Muscle layer of duodenum (tissue), 2 donors: ENCODE results near the gene SCN8A.
"Not testable (repeated sequence)": the region's sequence is repeated elsewhere in the genome, so short reads cannot be mapped to it uniquely, and the experiment has no call there.

ENCODE experiments used
- H3K27ac ChIP-seq: one replicate; pipeline ENCODE4 v1.7.0; 2013; ENCODE audit warnings: mild to moderate bottlenecking, low read length
- H3K27me3 ChIP-seq: one replicate; pipeline ENCODE4 v1.7.0; 2013; ENCODE audit warnings: low read depth, mild to moderate bottlenecking, control low read depth, low read length
- H3K36me3 ChIP-seq, 2 donors: one replicate each; pipeline ENCODE4 v1.7.0; 2013; ENCODE audit warnings: low read length in 2 of 2, control low read depth in 1 of 2, mild to moderate bottlenecking in 1 of 2; ENCODE audit not compliant: insufficient read depth in 2 of 2, control insufficient read depth in 1 of 2
- H3K4me1 ChIP-seq, 2 donors: one replicate each; pipeline ENCODE4 v1.7.0; 2013; ENCODE audit warnings: low read length in 2 of 2, mild to moderate bottlenecking in 2 of 2, control low read depth in 1 of 2, moderate library complexity in 1 of 2; ENCODE audit not compliant: insufficient read depth in 2 of 2, control insufficient read depth in 1 of 2
- H3K4me3 ChIP-seq, 2 donors: one replicate each; pipeline ENCODE4 v1.7.0; 2013; ENCODE audit warnings: low read length in 2 of 2, low read depth in 1 of 2, mild to moderate bottlenecking in 1 of 2
- H3K9me3 ChIP-seq, 2 donors: one replicate each; pipeline ENCODE4 v1.7.0; 2013; ENCODE audit warnings: low read length in 2 of 2, control low read depth in 1 of 2, mild to moderate bottlenecking in 1 of 2; ENCODE audit not compliant: control insufficient read depth in 1 of 2
- donor health status: healthy.

The SCN8A gene

GRCh38 chr12:51591016-51591901, at the start of gene SCN8A:
SCN8A (plus strand) TSS chr12:51591233; CDS start chr12:51662818, 71,585 bp downstream.
- Histone ChIP-seq H3K27ac (no peak within 1 kb of the TSS), H3K4me3 (peak within 1 kb of the TSS; percentile 37 to 81)

GRCh38 chr12:51546097-51546496, 44.9 kb upstream of the SCN8A start:
- Histone ChIP-seq H3K9me3 (no peaks in the 10 kb centered on the region), H3K27me3 (no peaks in the 10 kb centered on the region), H3K4me3 (no peak overlapping the region), H3K27ac (no peak overlapping the region), H3K4me1 (no peaks in the 10 kb centered on the region), H3K36me3 (no peaks in the 10 kb centered on the region)

More at GRCh38 chr12:51591016-51591901, at the start of gene SCN8A:
- H3K4me1 ChIP-seq: peaks cover 0 to 15% of the 10 kb centered on the region in 2 donors
- no peaks in the 10 kb centered on the region for H3K36me3 ChIP-seq
- H3K27me3 ChIP-seq: peaks cover 11% of the 10 kb centered on the region
- no peaks in the 10 kb centered on the region for H3K9me3 ChIP-seq

- no peak overlapping the region for H3K4me3 ChIP-seq
- H3K4me1 ChIP-seq: no peaks in the 10 kb centered on the region
- no peaks in the 10 kb centered on the region for H3K36me3 ChIP-seq
- no peak overlapping the region for H3K27ac ChIP-seq
- H3K27me3 ChIP-seq: no peaks in the 10 kb centered on the region
- H3K9me3 ChIP-seq: no peaks in the 10 kb centered on the region
Observed at GRCh38 chr12:51547606-51548005, 43.4 kb upstream of the SCN8A start.

GRCh38 chr12:51548241-51548640, 42.8 kb upstream of the SCN8A start:
- Histone ChIP-seq H3K9me3 (peaks cover 0 to under 1% of the 10 kb centered on the region in 2 donors), H3K4me3 (no peak overlapping the region), H3K36me3 (no peaks in the 10 kb centered on the region), H3K27me3 (no peaks in the 10 kb centered on the region), H3K4me1 (no peaks in the 10 kb centered on the region), H3K27ac (no peak overlapping the region)

- H3K4me3 ChIP-seq: no peak overlapping the region
- no peak overlapping the region for H3K27ac ChIP-seq
- H3K9me3 ChIP-seq: peaks cover 0 to 9% of the 10 kb centered on the region in 2 donors
- no peaks in the 10 kb centered on the region for H3K36me3 ChIP-seq
- no peaks in the 10 kb centered on the region for H3K27me3 ChIP-seq
- H3K4me1 ChIP-seq: no peaks in the 10 kb centered on the region
Observed at GRCh38 chr12:51549637-51550036, 41.4 kb upstream of the SCN8A start.

GRCh38 chr12:51568271-51569032, 22.6 kb upstream of the SCN8A start:
- not testable (repeated sequence) for H3K27ac ChIP-seq, H3K27me3 ChIP-seq, H3K9me3 ChIP-seq, H3K4me3 ChIP-seq, H3K4me1 ChIP-seq, H3K36me3 ChIP-seq

- no peaks in the 10 kb centered on the region for H3K36me3 ChIP-seq
- H3K4me3 ChIP-seq: no peak overlapping the region
- H3K4me1 ChIP-seq: no peaks in the 10 kb centered on the region
- no peaks in the 10 kb centered on the region for H3K27me3 ChIP-seq
- H3K27ac ChIP-seq: no peak overlapping the region
- peaks cover 7% of the 10 kb centered on the region in 2 donors for H3K9me3 ChIP-seq
Observed at GRCh38 chr12:51579321-51579850, 11.6 kb upstream of the SCN8A start.

GRCh38 chr12:51589060-51589459, 2.0 kb upstream of the SCN8A start:
- Histone ChIP-seq H3K4me1 (peaks cover 0 to 15% of the 10 kb centered on the region in 2 donors), H3K27ac (no peak overlapping the region), H3K36me3 (no peaks in the 10 kb centered on the region), H3K9me3 (no peaks in the 10 kb centered on the region), H3K27me3 (peaks cover 11% of the 10 kb centered on the region), H3K4me3 (no peak overlapping the region)

- Histone ChIP-seq H3K9me3 (no peaks in the 10 kb centered on the region), H3K36me3 (no peaks in the 10 kb centered on the region), H3K4me1 (peaks cover 0 to 15% of the 10 kb centered on the region in 2 donors), H3K4me3 (no peak overlapping the region), H3K27ac (no peak overlapping the region), H3K27me3 (peaks cover 11% of the 10 kb centered on the region)
Observed at GRCh38 chr12:51589557-51590176, 1.4 kb upstream of the SCN8A start.

GRCh38 chr12:51590347-51591015, 552 bp upstream of the SCN8A start:
- H3K36me3 ChIP-seq: no peaks in the 10 kb centered on the region
- H3K27me3 ChIP-seq: peaks cover 11% of the 10 kb centered on the region
- peak overlapping the region; percentile 37 to 68 for H3K4me3 ChIP-seq
- H3K4me1 ChIP-seq: peaks cover 0 to 15% of the 10 kb centered on the region in 2 donors
- H3K9me3 ChIP-seq: no peaks in the 10 kb centered on the region
- no peak overlapping the region for H3K27ac ChIP-seq
